RWPE2 (cell line): ENCODE data around the gene NARF.

Experiments used
- ATAC-seq: fragments of 200-7000 bp; cut with Tn5 transposase; 3 replicates; pipeline ENCODE4 v1.9.1; 2021; ENCODE audit warnings: low read depth
- DNase-seq: peaks from one replicate; pipeline ENCODE4 v3.0.0-alpha.2; 2020; ENCODE audit warnings: low spot score
- H3K27ac ChIP-seq: fragments of 450-650 bp; 2 replicates; pipeline ENCODE4 v1.5.1; 2017; ENCODE audit warnings: mild to moderate bottlenecking; ENCODE audit not compliant: poor library complexity, severe bottlenecking
- H3K27me3 ChIP-seq: fragments of 250-450 bp; sonication (Bioruptor Pico); 2 replicates; pipeline ENCODE4 v1.5.1; 2021; ENCODE audit warnings: mild to moderate bottlenecking, moderate library complexity; ENCODE audit not compliant: insufficient read depth, poor library complexity, severe bottlenecking
- H3K36me3 ChIP-seq: fragments of 250-450 bp; sonication (Bioruptor Pico); 2 replicates; pipeline ENCODE4 v1.5.1; 2020; ENCODE audit warnings: low read depth, mild to moderate bottlenecking, moderate library complexity
- H3K4me1 ChIP-seq: fragments of 250-450 bp; sonication (Bioruptor Pico); 2 replicates; pipeline ENCODE4 v1.5.1; 2021; ENCODE audit warnings: mild to moderate bottlenecking, moderate library complexity; ENCODE audit not compliant: insufficient read depth, poor library complexity, severe bottlenecking
- H3K4me3 ChIP-seq: fragments of 250-450 bp; sonication (Bioruptor Pico); 2 replicates; pipeline ENCODE4 v1.5.1; 2021; ENCODE audit warnings: mild to moderate bottlenecking, moderate library complexity; ENCODE audit not compliant: severe bottlenecking
- H3K9me3 ChIP-seq: fragments of 250-450 bp; sonication (Bioruptor Pico); 2 replicates; pipeline ENCODE4 v1.5.1; 2021; ENCODE audit warnings: mild to moderate bottlenecking, moderate library complexity; ENCODE audit not compliant: severe bottlenecking
- CTCF ChIP-seq: fragments of 450-650 bp; IDR thresholded peaks from one replicate; pipeline ENCODE4 v1.5.1; 2017; ENCODE audit warnings: mild to moderate bottlenecking, moderate library complexity; ENCODE audit not compliant: poor library complexity, severe bottlenecking

NARF gene

GRCh38 chr17:82445542-82445941 is 13.0 kb upstream of the NARF start:
- Histone ChIP-seq H3K4me3 (no peak overlapping the region), H3K36me3 (no peaks in the 10 kb centered on the region), H3K27me3 (no peaks in the 10 kb centered on the region), H3K4me1 (no peaks in the 10 kb centered on the region), H3K9me3 (no peaks in the 10 kb centered on the region), H3K27ac (no peak overlapping the region)
- no peak for ATAC-seq
- no peak for DNase-seq
- no peak for TF ChIP-seq CTCF

GRCh38 chr17:82446124-82446523 is 12.4 kb upstream of the NARF start:
- no peaks in the 10 kb centered on the region for H3K4me1 ChIP-seq
- ATAC-seq (no peak), DNase-seq (no peak)
- no peaks in the 10 kb centered on the region for H3K27me3 ChIP-seq
- H3K4me3 ChIP-seq: no peak overlapping the region
- no peaks in the 10 kb centered on the region for H3K9me3 ChIP-seq
- H3K36me3 ChIP-seq: no peaks in the 10 kb centered on the region
- no peak overlapping the region for H3K27ac ChIP-seq
- no peak for TF ChIP-seq CTCF

- H3K4me1 ChIP-seq: no peaks in the 10 kb centered on the region
- H3K27ac ChIP-seq: no peak overlapping the region
- no peak for TF ChIP-seq CTCF
- no peaks in the 10 kb centered on the region for H3K27me3 ChIP-seq
- no peak overlapping the region for H3K4me3 ChIP-seq
- no peaks in the 10 kb centered on the region for H3K36me3 ChIP-seq
- ATAC-seq (no peak), DNase-seq (no peak)
- no peaks in the 10 kb centered on the region for H3K9me3 ChIP-seq
Measured at GRCh38 chr17:82446649-82447048, 11.9 kb upstream of the NARF start.

GRCh38 chr17:82447876-82448275 is 10.7 kb upstream of the NARF start:
- no peaks in the 10 kb centered on the region for H3K9me3 ChIP-seq
- H3K27ac ChIP-seq: no peak overlapping the region
- no peaks in the 10 kb centered on the region for H3K4me1 ChIP-seq
- ATAC-seq (no peak), DNase-seq (no peak)
- no peaks in the 10 kb centered on the region for H3K36me3 ChIP-seq
- H3K4me3 ChIP-seq: no peak overlapping the region
- H3K27me3 ChIP-seq: no peaks in the 10 kb centered on the region
- no peak for TF ChIP-seq CTCF

- Histone ChIP-seq H3K27ac (no peak overlapping the region), H3K4me3 (peak overlapping the region; percentile 60), H3K4me1 (no peaks in the 10 kb centered on the region), H3K27me3 (no peaks in the 10 kb centered on the region), H3K36me3 (no peaks in the 10 kb centered on the region), H3K9me3 (no peaks in the 10 kb centered on the region)
- no peak for ATAC-seq
- no peak for TF ChIP-seq CTCF
- no peak for DNase-seq
Measured at GRCh38 chr17:82449131-82449882, 9.2 kb upstream of the NARF start.
